Epithelial cell of proximal tubule (primary cell): ENCODE data around the gene CIRBP. TPM values are rescaled to one million over a fixed set of nuclear protein-coding genes. Genes with fewer than 3 reads are reported as not detected.
A peak's percentile ranks its signal among the peaks of the same experiment; 100 is the strongest.

Source experiments
- DNase-seq: peaks from one replicate; pipeline ENCODE4 v3.0.0-alpha.2; 2011; ENCODE audit warnings: low read depth
- H3K4me3 ChIP-seq: 2 replicates; pipeline ENCODE4 v1.5.1; 2011; ENCODE audit warnings: low read depth, mild to moderate bottlenecking, low read length
- total RNA-seq: library from RNA; depleted of rRNA; stranded (reverse); fragments of >200 nt; gene quantifications from 2 replicates; pipeline ENCODE4 v1.2.3, GENCODE V29; 2015
- TF ChIP-seq, protein P1 (sequence below): conservative IDR thresholded peaks from 2 replicates; pipeline ENCODE4 v1.5.1; 2012; ENCODE audit warnings: low read depth, mild to moderate bottlenecking, low read length

Gene CIRBP
- total RNA-seq, 1 donor from 2014 or later: 317 TPM

DNA sequence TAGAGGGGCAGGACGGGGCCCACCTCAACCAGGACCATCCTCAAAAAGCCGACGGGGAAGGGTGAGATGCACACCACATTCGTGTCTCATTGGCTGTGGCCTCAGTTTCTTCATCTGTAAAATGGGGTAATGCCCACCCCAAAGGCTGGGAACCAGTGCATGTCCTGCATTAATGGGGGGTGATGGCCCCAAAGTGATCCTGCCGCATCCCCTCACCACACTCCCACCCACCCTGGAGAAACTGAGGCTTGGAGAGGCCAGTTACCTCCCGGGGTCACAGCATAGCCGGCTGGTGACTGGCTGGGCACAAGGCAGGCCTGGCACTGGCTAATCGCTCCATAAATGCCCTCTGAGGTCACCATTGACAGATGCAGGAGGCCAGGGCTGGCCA is 21.4 kb upstream of the CIRBP start:
- H3K4me3 ChIP-seq: peak overlapping the region; percentile 76
- TF ChIP-seq, protein P1, sequence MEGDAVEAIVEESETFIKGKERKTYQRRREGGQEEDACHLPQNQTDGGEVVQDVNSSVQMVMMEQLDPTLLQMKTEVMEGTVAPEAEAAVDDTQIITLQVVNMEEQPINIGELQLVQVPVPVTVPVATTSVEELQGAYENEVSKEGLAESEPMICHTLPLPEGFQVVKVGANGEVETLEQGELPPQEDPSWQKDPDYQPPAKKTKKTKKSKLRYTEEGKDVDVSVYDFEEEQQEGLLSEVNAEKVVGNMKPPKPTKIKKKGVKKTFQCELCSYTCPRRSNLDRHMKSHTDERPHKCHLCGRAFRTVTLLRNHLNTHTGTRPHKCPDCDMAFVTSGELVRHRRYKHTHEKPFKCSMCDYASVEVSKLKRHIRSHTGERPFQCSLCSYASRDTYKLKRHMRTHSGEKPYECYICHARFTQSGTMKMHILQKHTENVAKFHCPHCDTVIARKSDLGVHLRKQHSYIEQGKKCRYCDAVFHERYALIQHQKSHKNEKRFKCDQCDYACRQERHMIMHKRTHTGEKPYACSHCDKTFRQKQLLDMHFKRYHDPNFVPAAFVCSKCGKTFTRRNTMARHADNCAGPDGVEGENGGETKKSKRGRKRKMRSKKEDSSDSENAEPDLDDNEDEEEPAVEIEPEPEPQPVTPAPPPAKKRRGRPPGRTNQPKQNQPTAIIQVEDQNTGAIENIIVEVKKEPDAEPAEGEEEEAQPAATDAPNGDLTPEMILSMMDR: no peak
- DNase-seq: no peak

DNA sequence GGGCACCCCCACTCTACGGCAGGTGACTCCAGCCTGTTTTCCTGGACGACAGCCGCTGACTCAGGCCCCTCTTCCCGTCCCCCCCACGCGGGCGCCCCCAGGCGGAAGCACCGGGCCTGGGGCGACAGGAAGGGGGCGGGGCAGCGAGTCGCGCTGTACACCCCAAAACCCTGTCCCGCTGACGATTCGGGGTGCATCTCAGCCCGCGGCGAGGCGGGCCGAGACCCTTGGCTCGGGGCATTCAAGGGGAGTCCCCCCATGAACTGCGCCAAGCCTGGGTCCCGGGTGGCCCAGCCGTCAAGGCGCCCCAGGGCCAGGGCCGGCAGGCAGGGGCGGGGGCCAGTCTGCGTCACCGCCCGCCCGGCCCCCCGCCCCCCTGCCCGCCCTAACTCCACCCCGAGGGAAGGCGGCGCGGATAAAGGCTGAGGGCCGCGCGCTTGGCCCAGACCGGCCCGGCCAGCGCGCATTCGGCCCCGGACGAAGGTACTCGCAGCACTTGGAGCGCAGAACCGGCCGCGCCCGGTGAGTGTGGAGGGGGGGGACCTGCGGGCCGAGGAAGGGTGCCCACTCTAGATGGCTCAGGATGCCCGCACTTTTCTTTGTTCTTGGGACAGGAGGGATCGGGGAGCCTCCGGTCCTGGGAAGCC is 20.9 kb upstream of the CIRBP start, which contains the start of gene MIDN:
Gene MIDN, plus strand, starts transcription at position 445 of the 647 bp plus-strand sequence. CDS start 1,714 bp downstream, outside the sequence.
- TF ChIP-seq, protein P1: peak; percentile 42
- DNase-seq: no peak
- peak within 1 kb of the TSS; percentile 76 for H3K4me3 ChIP-seq

DNA sequence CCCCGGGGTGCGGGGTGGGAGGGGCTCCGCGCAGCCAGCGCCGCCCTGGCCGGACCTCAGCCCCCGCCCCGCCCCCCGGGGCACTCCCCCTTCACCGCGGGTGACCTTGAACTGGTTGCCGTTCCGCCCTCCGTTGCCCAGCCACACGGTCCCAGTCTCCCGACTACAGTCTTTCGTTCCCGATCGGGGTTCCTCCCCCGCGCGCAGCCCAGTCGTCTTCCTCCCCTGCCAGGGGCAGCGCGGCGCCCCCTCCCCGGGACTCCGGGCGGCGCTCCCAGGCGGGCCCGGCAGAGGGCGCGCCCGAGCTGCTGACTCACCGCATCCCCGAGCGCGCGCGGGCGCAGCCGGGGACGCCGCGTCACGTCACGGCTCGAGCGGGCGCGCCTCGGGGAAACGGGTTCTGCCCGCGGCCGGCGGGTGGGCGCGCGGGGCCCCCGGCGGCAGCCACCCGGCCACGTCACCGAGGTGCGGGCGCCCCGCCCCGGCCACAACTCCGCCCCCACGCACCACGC is 20.3 kb upstream of the CIRBP start:
- peak overlapping the region; percentile 76 for H3K4me3 ChIP-seq
- TF ChIP-seq, protein P1: peak; percentile 63
- no peak for DNase-seq

DNA sequence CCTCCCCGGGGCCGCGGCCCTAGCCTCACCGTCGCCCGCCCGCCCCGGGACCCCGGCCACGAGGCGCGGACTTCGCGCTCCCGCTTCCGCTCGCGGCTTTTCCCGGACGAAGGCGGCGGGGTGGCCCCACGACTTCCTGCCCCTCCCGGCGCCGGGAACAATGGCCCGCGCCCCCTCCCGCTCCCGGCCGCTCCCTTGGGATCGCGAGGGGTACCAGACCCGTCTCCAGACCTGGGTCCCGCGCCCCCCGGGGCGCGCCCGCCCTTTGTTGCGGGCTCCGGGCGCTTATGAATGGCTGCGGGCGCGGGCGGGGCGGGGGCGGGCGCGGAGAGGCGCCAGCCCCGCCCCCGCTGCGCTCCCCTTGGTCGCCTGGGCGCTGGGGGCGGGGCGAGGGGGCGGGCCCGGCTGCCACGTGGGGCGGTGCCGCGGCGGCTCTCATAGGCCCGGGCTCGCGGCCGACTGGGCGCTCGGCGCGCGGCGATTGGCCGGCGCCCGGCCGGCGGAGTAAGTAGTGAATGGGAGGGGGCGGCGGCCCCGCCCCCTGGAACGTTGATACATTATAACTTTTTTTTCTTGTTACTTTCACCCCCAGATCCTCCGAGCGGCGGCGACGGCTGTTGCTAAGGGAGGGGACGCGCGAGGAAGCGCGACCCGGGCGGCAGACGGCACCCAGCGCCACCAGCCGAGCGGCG is 19.7 kb upstream of the CIRBP start:
- peak overlapping the region; percentile 88 for H3K4me3 ChIP-seq
- TF ChIP-seq, protein P1: no peak
- DNase-seq: no peak

DNA sequence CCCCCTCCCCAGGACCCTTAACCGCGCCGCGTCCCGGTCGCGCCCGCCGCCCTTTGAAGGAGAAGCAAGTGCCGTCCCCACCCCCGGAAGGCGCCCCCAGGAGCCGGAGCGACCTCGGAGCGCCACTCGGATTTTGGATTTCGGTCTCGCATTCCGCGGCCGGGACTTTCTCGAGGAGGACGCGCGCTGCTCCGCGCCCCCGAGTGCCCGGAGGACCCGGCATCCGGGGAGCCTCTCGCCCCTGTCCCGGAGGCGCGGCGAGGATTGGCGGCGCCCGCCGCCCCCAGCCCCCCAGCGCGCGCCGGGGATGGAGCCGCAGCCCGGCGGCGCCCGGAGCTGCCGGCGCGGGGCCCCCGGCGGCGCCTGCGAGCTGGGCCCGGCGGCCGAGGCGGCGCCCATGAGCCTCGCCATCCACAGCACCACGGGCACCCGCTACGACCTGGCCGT is 19.1 kb upstream of the CIRBP start:
- TF ChIP-seq, protein P1: no peak
- peak overlapping the region; percentile 88 for H3K4me3 ChIP-seq
- DNase-seq: no peak

DNA sequence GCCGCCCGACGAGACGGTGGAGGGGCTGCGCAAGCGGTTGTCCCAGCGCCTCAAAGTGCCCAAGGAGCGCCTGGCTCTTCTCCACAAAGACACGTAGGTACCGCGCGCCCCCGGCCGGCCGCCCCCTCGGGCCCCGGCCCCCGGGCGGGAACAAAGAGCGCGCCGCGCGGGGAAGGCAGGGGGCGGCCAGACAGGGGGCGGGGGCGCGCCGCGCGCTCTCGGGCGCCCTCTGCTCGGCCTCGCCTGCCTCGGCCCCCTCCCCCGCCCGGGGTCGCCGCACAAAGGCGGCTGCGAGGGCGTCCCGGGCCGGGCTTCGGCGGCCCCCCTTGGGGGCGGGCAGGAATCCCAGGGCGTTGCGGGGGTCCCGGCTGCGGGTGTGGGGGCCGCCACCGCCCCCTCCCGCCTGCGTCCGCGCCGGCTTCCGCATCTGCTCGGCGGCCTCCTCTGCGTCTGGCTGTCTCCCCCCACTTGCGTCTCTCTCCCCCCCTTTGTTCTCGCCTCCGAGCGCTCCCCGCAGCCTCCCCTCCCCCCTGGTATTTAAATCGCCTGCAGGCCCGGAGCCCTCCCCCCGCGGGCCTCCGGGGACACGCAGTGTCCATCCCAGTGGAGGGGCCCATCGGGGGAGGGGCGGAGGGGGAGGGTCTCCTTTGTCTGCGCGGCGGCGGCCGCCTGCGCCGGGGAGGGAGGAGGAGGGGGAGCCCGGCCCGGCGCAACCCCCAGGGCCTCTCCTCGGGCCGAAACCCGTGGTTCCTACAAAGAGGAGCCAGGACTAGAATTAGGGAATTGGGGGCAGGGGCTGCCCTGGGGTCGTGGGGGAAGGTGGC is 18.5 kb upstream of the CIRBP start:
- no peak for DNase-seq
- peak overlapping the region; percentile 88 for H3K4me3 ChIP-seq

More for the DNA sequence above, 18.5 kb upstream of the CIRBP start:
- TF ChIP-seq, protein P1: no peak
